ENCODE measurements around the gene KICS2.
"Not testable (repeated sequence)": the region's sequence is repeated elsewhere in the genome, so short reads cannot be mapped to it uniquely, and the experiment has no call there.

The KICS2 gene
- 8.7 to 16.5 (median 11.6) reads per million in 4 experiments for total RNA-seq

- peak; percentile 78 for DNase-seq
These were observed at the start of gene KICS2 for GRCh38 chr12:64222009-64222765. Gene KICS2 (minus strand): TSS chr12:64222296. CDS start chr12:64222237, 59 bp downstream.

DNA sequence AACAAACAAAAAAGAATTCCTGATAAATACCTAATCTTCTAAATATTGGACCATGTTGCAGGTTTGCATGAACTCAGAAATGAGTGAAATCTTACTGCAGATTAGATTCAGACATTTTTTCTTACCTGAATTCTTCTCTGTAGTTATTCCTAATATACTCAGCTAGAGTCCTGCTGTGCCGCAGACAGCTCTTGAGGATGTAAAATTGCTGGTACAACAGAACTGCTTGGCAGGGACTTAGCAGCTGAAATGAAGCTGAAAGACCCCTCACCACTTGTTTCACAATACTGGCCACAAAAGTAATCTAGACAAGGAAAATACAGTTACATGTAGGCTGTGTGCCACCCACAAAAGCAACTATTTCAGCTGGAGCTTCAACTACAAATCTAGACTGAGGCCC lies 48.3 kb upstream of the KICS2 start:
- no peak for DNase-seq

DNA sequence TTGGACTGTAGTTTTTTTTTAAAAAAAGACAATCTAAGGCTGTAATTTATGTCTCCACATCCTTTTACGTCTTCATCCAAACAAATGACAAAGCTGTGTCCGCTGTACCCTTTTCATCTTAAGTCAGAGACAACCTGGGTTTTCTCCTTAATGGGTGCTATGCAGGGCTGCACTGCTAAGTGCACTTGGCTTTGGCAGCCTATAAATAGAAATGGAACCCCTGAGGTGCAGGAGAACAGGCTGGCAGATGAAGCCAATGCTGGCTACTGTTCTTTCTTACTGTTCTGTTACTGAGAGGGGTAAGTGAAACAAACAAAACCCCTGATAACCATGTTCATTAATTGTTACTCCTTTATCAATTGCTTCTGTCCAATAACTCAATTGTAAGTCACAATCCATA lies 47.1 kb upstream of the KICS2 start:
- DNase-seq, result no peak

- no peak for DNase-seq
These were observed 46.3 kb upstream of the KICS2 start for GRCh38 chr12:64268409-64268808.

DNA sequence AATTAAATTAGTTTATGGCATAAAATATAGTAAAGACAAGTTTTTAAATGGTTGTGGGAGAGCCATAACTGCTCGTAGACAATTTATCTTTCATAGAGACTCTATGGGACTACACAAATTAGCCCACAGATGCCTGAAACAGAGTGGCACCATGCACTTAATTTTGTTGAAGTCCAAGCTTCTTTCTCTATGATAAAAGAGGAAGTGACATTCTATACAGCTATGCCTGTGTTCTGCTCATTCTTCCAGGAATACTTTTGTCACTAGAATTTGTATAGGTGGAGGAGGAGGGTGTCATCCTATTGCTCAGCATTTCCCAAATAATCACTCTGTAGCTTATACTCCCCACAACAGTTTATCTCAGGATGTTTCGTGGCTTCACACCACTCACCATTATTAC lies 43.7 kb upstream of the KICS2 start:
- no peak for DNase-seq

DNA sequence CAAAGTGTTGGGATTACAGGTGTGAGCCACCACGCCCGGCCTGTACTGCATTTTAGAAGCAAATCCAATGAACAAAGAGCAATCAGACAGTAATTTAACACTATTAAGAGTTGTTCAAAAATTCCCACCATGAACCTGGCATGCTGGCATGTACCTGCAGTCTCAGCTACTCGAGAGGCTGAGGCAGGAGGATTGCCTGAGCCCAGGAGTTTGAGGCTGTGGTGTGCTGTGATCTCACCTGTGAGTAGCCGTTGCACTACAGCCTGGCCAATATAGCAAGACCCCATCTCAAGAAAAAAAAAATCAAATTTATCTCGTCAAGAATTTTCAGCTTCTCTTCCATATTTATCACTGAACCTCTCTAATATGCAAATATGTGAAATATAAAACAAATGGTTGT lies 39.7 kb upstream of the KICS2 start:
- DNase-seq, result no peak

DNA sequence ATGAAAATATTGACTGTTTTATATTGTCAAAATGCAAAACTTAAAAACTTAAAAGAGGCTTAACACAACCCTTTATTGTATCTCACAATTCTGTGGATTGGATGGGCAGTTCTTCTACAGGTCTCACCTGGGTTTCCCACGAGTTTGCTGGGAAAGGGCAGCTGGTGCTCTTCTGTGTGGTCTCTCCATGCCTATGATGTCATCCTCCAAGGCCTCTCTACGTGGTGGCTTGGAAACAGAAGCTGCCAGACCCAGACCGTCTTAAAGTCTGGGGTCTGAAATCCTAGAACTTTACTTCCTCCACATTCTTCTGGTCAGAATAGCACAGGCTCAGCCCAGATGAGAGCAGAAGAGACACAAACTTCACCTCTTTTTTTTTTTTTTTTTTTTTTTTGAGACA lies 36.5 kb upstream of the KICS2 start:
- DNase-seq, result no peak

- DNase-seq, result no peak
These were observed 34.2 kb upstream of the KICS2 start for GRCh38 chr12:64256166-64256800.

- DNase-seq, result no peak
These were observed 33.2 kb upstream of the KICS2 start for GRCh38 chr12:64255249-64255648.

GRCh38 chr12:64253356-64253755 lies 31.3 kb upstream of the KICS2 start:
- no peak for DNase-seq

- no peak for DNase-seq
These were observed 30.6 kb upstream of the KICS2 start for GRCh38 chr12:64252681-64253080.

DNA sequence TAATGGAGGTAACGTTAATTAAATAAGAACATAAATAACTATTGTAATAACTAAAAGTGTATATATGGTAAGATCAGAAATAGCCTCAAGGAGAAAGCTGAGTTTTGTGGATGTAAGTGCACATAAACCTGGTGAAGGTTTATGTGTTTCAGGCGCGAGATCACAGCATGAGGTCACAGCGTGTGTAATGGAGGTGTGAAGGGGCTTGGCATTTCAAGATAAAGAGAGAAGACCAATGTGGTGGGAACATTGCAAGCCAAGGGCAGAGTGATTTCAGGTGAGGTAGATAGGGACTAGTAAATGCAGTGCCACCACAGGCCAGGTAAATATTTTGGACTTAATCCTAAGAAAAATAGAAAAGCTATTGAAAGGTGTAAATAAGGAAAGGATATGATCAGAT lies 21.7 kb upstream of the KICS2 start:
- no peak for DNase-seq

DNA sequence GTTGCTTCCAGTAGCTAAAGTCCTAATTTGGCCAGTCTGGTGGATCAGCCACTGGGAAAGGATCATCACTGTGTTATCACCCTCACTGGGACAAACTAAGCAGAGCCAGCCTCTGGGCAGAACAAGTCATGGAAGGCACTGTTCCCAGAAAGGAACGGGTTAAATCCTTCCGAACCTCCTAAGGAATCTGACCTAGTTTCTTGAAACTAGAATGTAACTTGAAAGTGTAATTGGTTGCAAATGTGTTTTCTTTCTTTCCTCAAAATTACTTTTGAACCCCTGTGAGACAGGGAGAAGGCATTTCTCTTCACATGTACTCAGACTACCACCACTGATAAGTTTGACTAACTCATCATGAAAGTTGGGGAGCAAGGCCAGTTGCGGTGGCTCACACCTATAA lies 18.7 kb upstream of the KICS2 start:
- no peak for DNase-seq

- DNase-seq, result no peak
These were observed 15.3 kb upstream of the KICS2 start for GRCh38 chr12:64237382-64237781.

GRCh38 chr12:64236549-64236948 lies 14.5 kb upstream of the KICS2 start:
- no peak for DNase-seq

- DNase-seq, result no peak
These were observed 10.1 kb upstream of the KICS2 start for GRCh38 chr12:64232196-64232595.

GRCh38 chr12:64229796-64230195 lies 7.7 kb upstream of the KICS2 start:
- no peak for DNase-seq

DNA sequence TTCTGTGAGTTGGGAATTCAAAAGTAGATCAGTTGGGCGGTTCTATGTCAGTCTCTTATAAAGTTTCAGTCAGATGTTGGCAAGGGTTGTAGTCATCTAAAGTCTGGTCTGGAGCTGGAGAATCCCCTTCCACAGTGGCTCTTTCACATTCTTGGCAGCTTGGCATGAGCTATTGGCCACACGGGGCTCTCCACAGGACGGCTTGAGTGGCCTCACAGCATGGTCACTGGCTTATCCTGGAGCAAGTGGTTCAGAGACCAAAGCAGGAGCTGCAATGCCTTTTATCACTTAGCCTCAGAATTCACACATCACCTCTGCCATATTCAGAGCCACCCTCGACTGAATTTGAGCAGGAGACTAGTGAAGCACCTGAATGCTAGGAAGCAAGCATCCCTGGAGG lies 7.1 kb upstream of the KICS2 start:
- no peak for DNase-seq

DNA sequence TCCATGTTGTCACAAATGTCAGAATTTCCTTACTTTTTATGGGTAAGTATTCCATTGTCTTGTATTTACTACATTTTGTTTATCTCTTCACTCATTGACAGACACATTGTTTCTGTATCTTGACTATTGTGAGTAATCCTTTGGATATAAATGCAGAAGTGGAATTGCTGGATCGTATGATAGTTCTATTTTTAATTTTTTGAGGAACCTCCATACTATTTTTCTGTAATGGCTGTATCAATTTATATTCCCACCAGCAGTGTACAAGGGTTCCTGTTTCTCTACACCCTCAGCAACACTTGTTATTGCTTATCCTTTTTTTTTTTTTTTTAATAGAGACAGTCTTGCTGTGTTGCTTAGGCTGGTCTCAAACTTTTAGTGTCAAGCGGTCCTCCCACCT lies 3.5 kb upstream of the KICS2 start:
- no peak for DNase-seq

DNA sequence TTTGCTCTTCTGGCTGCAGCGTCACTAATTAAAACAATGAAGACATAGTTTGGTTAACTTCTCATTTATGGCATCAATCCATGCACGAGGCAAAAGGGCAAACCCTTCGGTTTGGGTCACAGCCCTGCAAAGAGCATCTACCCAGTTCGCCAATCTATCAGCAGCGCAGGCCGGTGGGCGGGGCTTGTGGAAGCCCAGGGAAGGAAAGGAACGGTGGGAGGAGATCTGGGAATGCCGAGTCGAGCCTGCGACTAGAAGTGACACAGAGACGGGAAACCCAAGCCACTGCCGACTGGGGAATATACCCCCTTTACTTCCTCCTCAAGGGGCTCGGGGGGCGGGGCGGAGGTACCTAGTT lies 466 bp downstream of the KICS2 start:
- DNase-seq, result peak; percentile 59

GRCh38 chr12:64220046-64220445 lies 2.0 kb downstream of the KICS2 start:
- DNase-seq, result no peak

DNA sequence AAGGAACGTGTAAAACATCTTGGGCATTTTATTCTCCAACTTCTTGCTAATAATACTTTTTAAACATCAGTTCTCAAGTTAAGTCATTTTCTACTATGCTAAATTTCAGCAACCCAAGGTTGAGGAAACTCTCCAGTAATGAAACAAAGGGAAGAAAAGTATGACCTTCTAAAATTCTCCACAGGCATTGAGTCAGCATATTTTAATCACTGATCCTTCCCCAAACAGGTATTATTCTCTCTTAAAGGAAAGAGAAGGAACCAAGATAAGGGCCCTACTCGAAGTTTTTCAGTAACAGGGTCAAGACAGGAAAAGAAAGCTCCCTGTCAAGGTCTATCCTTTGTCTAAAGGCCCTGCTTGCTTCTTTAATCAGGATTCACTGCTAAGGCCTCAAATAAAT lies 3.0 kb downstream of the KICS2 start:
- DNase-seq, result no peak

- DNase-seq, result no peak
These were observed 3.5 kb downstream of the KICS2 start for GRCh38 chr12:64218597-64218996.

GRCh38 chr12:64217643-64218042 lies 4.5 kb downstream of the KICS2 start:
- DNase-seq, result not testable (repeated sequence)

- DNase-seq, result no peak
These were observed 5.9 kb downstream of the KICS2 start for GRCh38 chr12:64216239-64216638.

All from effector CD8-positive, alpha-beta T cell (primary cell).